GM21381 (cell line): Measurements from ENCODE around the gene DHRS1.
"Not testable (repeated sequence)": the region's sequence is repeated elsewhere in the genome, so short reads cannot be mapped to it uniquely, and the experiment has no call there.

Source experiments
- ATAC-seq: cut with Tn5 transposase; IDR thresholded peaks from one replicate; pipeline ENCODE4 v1.9.1; 2021; ENCODE audit warnings: mild to moderate bottlenecking, moderate library complexity; ENCODE audit not compliant: unreplicated experiment

The DHRS1 gene

GRCh38 chr14:24329073-24329663, 29.6 kb upstream of the DHRS1 start:
- ATAC-seq = no peak

GRCh38 chr14:24327914-24328313, 28.3 kb upstream of the DHRS1 start:
- not testable (repeated sequence) for ATAC-seq

GRCh38 chr14:24327303-24327702, 27.7 kb upstream of the DHRS1 start:
- no peak for ATAC-seq

GRCh38 chr14:24325963-24326362, 26.4 kb upstream of the DHRS1 start:
- ATAC-seq = no peak

- ATAC-seq = no peak
These were observed 25.5 kb upstream of the DHRS1 start for GRCh38 chr14:24325041-24325530.

GRCh38 chr14:24324024-24324423, 24.4 kb upstream of the DHRS1 start:
- ATAC-seq = no peak

- ATAC-seq = no peak
These were observed 23.8 kb upstream of the DHRS1 start for GRCh38 chr14:24323341-24323740.

- no peak for ATAC-seq
These were observed 23.1 kb upstream of the DHRS1 start for GRCh38 chr14:24322672-24323071.

- no peak for ATAC-seq
These were observed 21.8 kb upstream of the DHRS1 start for GRCh38 chr14:24321212-24321975.

- ATAC-seq = no peak
These were observed 17.8 kb upstream of the DHRS1 start for GRCh38 chr14:24317141-24317928.

GRCh38 chr14:24316597-24316950, 17.0 kb upstream of the DHRS1 start:
- no peak for ATAC-seq

GRCh38 chr14:24315807-24316596, 16.4 kb upstream of the DHRS1 start:
- ATAC-seq = no peak

- no peak for ATAC-seq
These were observed 15.7 kb upstream of the DHRS1 start for GRCh38 chr14:24315243-24315806.

GRCh38 chr14:24314377-24315193, 15.0 kb upstream of the DHRS1 start:
- ATAC-seq = no peak

GRCh38 chr14:24313913-24314312, 14.3 kb upstream of the DHRS1 start:
- ATAC-seq = no peak

GRCh38 chr14:24312736-24313507, 13.3 kb upstream of the DHRS1 start:
- ATAC-seq = no peak

GRCh38 chr14:24311837-24312615, 12.4 kb upstream of the DHRS1 start:
- no peak for ATAC-seq
